Fibroblast of lung (primary cell): Measurements from ENCODE around the gene FN3KRP.

ENCODE experiments used
- EZH2 ChIP-seq: IDR thresholded peaks from 2 replicates; pipeline ENCODE4 v1.5.1; 2012; ENCODE audit warnings: low read length, control low read depth, mild to moderate bottlenecking; ENCODE audit errors: missing control alignments
- TF ChIP-seq, protein P1 (sequence below), 2 donors: IDR thresholded peaks in 1 of 2; conservative IDR thresholded peaks in 1 of 2; 1 replicate in 1 of 2; 2 replicates in 1 of 2; pipeline ENCODE4 v1.5.1; 2011 to 2012; ENCODE audit warnings: low read length in 2 of 2, control low read depth in 1 of 2, inconsistent platforms in 1 of 2, low read depth in 1 of 2, mild to moderate bottlenecking in 1 of 2

DNA sequence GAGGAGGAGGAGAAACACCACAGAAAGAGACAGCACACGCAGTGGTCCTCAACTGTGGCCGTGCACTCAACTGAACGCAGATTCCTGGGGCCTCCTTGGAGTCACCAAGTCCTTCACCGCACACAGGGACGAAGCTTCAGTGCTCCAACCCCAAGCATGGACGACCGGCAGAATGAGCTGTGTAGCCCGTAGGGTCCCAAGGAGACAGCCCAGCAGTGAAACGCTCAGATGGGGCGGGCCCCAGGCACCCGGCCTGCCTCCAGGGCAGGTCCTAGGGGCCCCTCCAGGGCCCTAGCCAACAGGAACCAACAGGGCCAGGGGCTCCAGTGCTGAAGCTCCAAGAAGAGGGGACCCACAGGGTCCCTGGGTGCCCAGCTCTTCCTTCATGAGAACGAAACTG lies 31.2 kb upstream of the FN3KRP start:
- TF ChIP-seq, protein P1, sequence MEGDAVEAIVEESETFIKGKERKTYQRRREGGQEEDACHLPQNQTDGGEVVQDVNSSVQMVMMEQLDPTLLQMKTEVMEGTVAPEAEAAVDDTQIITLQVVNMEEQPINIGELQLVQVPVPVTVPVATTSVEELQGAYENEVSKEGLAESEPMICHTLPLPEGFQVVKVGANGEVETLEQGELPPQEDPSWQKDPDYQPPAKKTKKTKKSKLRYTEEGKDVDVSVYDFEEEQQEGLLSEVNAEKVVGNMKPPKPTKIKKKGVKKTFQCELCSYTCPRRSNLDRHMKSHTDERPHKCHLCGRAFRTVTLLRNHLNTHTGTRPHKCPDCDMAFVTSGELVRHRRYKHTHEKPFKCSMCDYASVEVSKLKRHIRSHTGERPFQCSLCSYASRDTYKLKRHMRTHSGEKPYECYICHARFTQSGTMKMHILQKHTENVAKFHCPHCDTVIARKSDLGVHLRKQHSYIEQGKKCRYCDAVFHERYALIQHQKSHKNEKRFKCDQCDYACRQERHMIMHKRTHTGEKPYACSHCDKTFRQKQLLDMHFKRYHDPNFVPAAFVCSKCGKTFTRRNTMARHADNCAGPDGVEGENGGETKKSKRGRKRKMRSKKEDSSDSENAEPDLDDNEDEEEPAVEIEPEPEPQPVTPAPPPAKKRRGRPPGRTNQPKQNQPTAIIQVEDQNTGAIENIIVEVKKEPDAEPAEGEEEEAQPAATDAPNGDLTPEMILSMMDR (conservative IDR thresholded peaks at IDR 0.05 in 1 of 2, IDR thresholded peaks at IDR 0.05 in 1 of 2; ENCODE audit: low read depth in 1 of 2, low read length in 2 of 2), result no peak
- no peak for TF ChIP-seq EZH2
